GM19467 (cell line): ENCODE measurements around the gene WDR70.
"Not testable (repeated sequence)": the region's sequence is repeated elsewhere in the genome, so short reads cannot be mapped to it uniquely, and the experiment has no call there.

Experiments
- ATAC-seq: cut with Tn5 transposase; IDR thresholded peaks from one replicate; pipeline ENCODE4 v1.9.1; 2021; ENCODE audit warnings: mild to moderate bottlenecking, moderate library complexity; ENCODE audit not compliant: unreplicated experiment

Gene WDR70

DNA sequence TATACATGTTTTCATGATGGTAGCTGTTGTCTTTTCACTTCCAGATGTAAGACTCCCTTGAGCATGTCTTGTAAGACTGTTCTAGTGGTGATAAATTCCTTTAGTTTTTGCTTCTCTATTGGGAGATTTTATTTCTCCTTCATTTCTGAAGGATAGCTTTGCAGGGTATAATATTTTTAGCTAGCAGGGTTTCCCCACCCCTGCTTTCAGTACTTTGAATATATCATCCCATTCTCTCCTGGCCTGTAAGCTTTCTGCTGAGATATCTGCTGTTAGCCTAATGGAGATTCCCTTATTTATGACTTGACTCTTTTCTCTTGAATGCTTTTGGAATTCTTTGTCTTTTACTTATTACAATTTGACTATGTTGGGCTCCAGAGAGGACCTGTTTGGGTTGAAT lies 249.8 kb downstream of the WDR70 start:
- no peak for ATAC-seq

DNA sequence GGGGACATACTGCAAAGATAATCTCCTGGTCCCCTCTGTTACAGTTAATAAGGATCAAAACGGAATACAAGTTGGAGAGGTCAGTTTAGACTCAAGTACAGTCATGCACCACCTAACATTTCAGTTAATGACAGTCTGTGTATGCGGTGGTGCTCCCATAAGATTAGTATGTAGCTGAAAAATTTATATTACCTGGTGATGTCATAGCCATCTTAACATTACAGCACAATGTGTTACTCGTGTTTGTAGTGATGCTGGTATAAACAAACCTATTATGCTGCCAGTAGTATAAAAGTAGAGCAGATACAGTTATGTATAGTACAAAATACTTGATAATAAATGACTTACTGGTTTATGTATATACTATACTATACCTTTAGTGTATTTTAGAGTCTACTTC lies 252.8 kb downstream of the WDR70 start:
- no peak for ATAC-seq

DNA sequence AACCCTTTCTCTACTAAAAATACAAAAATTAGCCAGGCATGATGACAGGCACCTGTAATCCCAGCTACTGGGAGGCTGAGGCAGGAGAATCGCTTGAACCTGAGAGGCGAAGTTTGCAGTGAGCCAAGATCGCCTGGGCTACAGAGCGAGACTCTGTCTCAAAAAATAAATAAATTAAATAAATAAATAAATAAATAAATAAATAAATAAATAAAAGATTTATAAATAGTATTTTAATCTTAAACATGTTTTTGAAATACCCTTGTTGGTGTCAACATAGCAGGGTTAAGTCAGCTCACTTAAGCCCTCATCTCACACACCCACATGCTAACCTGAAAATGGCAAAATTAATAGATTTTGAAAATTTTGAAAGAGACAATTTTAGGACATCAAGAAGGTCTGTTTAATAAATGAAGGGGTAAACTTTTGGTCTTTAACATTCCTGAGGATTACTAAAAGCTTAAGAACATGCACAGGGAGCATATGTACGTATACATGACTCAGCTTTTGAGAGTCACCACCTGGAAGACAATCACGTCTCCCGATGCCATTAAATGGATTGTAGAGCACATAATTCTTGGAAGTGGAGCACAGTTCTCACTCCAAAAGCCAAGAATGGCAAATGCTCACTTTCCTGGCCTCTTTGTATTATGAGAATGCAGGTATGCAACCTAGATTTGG lies 258.2 kb downstream of the WDR70 start:
- ATAC-seq, result no peak

DNA sequence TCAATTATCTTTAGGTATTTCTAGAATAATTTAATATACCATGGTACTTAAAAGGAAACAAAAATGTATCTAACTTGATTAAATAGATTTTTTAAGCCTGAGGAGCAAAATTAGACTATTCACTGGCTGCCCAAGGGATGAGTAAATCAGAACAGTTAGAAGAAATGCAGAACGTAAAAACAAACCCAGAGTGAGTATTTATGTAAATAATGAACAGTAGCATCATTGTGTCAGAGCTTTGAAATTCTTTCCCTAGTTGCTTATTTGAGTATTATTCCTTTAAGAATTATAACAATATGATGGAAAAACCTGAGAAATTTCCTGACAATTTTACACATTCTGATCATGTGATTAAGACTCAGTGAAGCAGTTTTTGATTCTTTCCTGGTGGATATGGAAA lies 259.8 kb downstream of the WDR70 start:
- ATAC-seq, result no peak

DNA sequence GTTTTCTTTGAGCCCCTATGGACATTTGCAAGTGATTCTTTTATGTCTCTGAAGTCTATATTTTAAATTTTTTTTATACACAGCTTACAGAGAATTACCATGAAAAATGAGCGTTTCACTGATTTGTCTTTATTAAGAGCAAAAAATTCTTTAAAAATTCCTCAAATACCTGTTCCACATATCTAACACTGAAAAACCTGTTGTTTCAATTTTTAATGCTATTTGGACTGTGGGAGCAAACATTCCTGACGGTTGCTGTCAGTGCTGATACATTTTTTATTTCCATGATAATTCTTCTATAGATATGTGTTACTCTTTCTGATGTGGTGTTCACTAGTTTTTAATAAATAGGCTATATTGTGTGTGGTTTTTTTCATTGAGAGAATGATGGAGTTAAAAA lies 261.0 kb downstream of the WDR70 start:
- ATAC-seq, result no peak

GRCh38 chr5:37641933-37642332 lies 262.8 kb downstream of the WDR70 start:
- ATAC-seq, result no peak

DNA sequence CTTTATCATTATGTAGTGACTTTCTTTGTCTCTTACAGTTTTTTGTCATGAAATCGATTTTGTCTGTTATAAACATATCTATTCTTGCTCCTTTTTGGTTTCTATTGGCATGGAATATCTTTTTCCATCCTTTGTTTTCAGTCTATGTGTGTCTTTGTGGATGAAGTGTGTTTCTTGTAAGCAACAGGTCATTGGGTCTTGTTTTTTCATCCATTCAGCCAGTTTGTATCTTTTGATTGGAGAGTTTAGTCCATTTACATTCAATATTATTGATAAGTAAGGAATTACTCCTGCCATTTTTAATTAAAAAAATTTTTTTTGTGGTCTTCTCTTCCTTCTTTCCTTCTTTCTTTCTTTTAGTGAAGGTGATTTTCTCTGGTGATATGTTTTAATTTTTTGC lies 266.6 kb downstream of the WDR70 start:
- ATAC-seq, result no peak

DNA sequence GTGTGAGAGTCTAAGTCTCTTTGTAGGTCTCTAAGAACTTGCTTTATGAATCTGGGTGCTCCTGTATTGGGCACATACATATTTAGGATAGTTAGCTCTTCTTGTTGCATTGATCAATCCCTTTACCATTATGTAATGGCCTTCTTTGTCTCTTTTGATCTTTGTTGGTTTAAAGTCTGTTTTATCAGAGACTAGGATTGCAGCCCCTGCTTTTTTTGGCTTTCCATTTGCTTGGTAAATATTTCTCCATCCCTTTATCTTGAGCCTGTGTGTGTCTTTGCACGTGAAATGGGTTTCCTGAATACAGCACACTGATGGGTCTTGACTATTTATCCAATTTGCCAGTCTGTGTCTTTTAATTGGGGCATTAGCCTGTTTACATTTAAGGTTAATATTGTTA lies 275.4 kb downstream of the WDR70 start:
- not testable (repeated sequence) for ATAC-seq

DNA sequence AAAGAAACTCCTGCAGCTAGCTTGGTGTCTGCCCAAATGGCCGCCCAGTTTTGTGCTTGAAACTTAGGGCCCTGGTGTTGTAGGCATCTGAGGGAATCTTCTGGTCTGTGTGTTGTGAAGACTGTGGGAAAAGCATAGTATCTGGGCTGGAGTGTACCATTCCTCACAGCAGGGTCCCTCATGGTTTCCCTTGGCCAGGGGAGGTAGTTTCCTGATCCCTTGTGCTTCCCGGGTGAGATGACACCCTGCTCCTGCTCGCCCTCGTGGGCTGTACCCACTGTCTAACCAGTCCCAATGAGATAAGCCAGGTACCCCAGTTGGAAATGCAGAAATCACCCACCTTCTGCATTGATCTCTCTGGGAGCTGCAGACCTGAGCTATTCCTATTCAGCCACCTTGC lies 277.9 kb downstream of the WDR70 start:
- no peak for ATAC-seq

DNA sequence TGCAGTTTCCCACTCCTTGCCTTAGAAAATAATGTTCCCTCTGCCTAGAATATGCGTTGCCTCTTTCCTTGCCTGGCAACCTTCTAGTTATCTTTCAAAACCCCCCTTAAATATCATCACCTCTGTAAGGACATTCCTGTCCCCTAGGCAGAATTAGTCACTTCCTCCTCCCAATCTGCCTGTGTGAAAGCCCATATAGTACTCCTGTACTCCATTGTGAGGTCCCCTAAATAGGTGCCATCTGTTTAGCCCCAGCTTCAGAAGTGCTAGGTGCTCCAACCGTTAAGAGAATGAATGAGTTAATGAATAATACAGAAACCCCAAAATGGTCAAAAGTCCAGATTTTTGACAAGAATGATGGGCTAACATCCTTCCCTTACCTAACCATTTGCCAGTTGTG lies 279.3 kb downstream of the WDR70 start:
- ATAC-seq, result no peak

DNA sequence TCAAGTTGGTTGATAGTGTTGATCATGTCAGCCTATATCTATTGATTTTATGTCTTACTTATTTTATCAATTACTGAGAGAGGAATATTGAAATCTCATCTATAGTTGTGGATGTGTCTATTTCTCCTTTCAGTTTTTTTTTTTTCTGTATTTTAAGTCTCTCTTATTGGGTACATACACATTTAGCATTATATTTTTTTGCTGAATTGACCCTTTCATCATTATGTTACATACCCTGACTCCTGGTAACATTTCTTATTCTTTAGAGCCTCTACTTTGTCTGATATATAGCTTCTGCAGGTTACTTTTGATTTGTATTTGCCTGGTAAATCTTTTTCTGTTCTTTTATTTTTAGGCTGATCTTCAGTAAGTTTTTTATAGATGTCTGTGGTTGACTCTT lies 281.2 kb downstream of the WDR70 start:
- ATAC-seq, result no peak

- no peak for ATAC-seq
Measured at GRCh38 chr5:37661227-37661920, 282.3 kb downstream of the WDR70 start.

DNA sequence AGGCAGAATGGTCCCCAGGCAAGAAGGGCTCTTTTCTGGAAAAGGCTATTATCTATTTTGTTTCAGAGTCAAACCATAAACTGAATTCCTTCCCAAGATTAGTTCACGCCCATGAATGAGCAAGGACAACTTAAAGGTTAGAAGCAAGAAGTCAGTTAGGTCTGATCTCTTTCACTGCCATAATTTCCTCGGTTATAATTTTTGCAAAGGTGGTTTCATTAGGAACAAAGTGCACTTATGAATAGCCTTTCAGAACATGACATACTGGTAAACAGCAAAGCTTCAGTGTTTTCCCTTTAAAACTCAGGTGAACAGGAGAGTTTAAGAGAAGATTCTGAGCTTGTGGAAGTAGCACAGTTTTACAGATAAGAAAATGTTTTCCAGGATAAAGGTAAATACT lies 282.8 kb downstream of the WDR70 start:
- ATAC-seq, result no peak

DNA sequence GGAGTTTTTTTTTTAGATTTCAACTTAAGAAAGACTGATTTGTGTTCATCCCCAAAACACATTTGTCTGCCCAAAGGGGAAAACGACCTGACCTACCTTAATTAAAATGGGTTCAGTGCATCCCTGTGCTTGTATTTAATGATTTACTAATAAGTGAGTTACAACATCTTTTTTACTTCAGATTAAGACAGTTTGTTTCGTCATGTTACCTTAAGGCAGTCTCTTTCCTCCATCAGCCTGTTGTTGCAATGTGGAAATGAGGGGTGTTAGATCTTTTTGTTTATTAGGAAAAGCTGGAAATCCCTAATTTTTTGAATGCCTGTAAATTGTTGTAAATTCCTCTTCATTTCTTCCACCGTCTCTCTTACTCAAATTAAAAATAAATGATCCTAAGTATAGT lies 283.2 kb downstream of the WDR70 start:
- no peak for ATAC-seq

- no peak for ATAC-seq
Measured at GRCh38 chr5:37662789-37663485, 283.8 kb downstream of the WDR70 start.

DNA sequence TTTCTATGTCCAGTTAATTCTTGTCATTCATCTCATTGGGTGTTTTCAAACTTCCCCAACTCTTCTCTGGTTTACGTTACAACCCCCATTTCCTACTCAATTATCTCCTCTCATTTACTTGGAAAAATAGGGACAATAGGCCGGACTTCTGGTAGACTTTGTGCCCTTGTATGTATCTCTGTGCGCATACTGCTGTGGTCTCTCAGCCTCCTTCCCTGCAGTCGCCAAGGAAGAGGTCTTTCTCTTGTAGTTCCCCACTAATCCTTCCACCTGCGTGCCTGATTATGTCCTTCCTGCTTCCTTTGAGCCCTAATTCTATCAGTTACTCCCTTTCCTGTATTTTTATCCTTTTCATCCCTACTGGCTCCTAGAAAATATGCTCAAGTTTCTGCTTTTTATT lies 284.4 kb downstream of the WDR70 start:
- no peak for ATAC-seq

- ATAC-seq, result no peak
Measured at GRCh38 chr5:37664551-37664950, 285.4 kb downstream of the WDR70 start.

DNA sequence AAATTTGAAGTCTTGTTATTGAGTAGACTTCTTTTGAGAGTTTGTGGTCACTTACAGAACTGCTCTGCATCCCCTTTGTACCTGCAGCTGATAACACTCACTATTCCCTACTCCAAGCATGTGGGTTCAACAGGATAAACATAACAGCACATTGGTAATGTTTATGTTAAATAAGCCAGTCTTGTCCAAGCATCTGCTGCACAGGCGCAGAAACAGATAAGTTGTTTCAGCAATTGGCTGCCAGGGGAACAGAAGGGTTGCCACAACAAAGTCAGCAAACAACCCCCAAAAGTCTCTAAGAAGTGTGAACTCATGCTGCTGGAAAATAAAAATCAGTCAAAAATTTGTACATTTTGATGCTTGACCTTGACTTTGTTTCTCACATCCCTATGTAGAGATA lies 286.2 kb downstream of the WDR70 start:
- no peak for ATAC-seq

- no peak for ATAC-seq
Measured at GRCh38 chr5:37665889-37666288, 286.8 kb downstream of the WDR70 start.

DNA sequence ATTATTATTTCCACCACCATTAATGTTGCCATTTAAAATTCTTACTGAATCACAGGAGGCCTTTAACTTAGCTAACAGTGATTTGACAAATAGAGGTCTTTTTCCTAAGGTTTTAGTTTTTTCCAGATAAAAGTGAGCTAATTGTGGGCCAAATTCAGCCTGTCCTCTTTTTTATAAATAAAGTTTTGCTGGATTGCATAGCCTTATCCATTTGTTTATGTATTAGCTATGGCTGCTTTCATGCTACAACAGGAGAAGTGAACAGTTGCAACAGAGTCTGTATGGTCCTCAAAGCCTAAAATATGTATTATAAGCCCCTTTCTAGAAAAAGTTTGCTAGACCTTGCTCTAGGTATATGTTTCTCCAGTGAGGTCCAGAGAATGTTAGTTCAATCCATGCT lies 288.3 kb downstream of the WDR70 start:
- ATAC-seq, result no peak

DNA sequence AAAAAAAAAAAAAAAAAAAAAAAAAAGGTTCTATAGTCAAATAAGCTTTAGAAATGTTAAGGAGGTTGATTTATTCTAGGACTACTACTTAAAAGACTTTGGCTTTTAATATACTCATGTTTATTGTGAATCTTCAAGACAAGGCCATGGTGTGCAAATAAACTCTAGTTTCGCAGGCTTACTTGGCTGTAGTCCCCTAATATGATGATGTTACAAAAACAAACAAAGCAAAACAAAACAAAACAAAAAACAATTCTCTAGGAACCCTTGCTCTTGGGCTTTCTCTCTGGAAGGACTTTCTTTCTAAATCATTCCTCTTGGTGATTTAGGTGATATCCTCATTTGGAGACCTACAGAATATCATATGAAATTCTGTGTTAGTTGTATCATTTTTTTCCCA lies 288.7 kb downstream of the WDR70 start:
- ATAC-seq, result no peak

DNA sequence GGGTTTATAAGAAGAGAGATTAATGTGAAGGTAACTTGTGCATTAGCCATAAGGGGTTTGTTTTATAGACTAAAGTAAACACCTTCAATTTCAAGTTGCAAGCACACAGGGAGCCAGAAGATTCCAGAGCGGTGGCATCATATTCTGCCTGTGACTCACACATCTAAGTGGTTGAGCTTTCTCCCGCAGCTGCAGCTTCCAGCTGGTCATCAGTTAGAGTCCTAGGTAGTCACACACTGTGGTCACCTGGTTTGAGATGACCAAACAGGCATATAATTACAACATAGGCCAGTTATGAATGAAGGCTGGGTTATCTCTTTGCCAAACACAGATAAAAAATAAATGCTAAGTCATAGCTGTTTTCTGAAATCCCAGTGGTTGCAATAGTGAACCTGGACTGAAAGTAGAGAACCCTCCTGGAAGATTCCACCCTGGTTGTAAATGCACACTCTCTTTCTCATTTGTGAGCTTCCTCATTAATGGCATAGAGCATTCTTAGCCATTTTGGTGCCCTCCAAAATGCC lies 289.5 kb downstream of the WDR70 start:
- no peak for ATAC-seq
